ENCODE data around the gene PDIA6.

The PDIA6 gene

GRCh38 chr2:10762651-10763460 lies 49.7 kb downstream of the PDIA6 start:
- DNase-seq: no peak

GRCh38 chr2:10761591-10761990 lies 51.0 kb downstream of the PDIA6 start:
- DNase-seq: no peak

- DNase-seq: no peak
These were observed 51.6 kb downstream of the PDIA6 start for GRCh38 chr2:10760794-10761504.

GRCh38 chr2:10759151-10759714 lies 53.4 kb downstream of the PDIA6 start:
- DNase-seq: no peak

GRCh38 chr2:10757814-10758286 lies 54.7 kb downstream of the PDIA6 start:
- no peak for DNase-seq

- DNase-seq: no peak
These were observed 57.0 kb downstream of the PDIA6 start for GRCh38 chr2:10755621-10756020.

- DNase-seq: no peak
These were observed 58.7 kb downstream of the PDIA6 start for GRCh38 chr2:10753876-10754275.

GRCh38 chr2:10753156-10753555 lies 59.4 kb downstream of the PDIA6 start:
- no peak for DNase-seq

- DNase-seq: no peak
These were observed 60.3 kb downstream of the PDIA6 start for GRCh38 chr2:10752236-10752635.

GRCh38 chr2:10750610-10751009 lies 62.0 kb downstream of the PDIA6 start:
- no peak for DNase-seq

- DNase-seq: no peak
These were observed 69.9 kb downstream of the PDIA6 start for GRCh38 chr2:10742666-10743065.

GRCh38 chr2:10741139-10741538 lies 71.4 kb downstream of the PDIA6 start:
- no peak for DNase-seq

- DNase-seq: no peak
These were observed 72.4 kb downstream of the PDIA6 start for GRCh38 chr2:10740226-10740625.

GRCh38 chr2:10738192-10738591 lies 74.4 kb downstream of the PDIA6 start:
- no peak for DNase-seq

- DNase-seq: no peak
These were observed 78.6 kb downstream of the PDIA6 start for GRCh38 chr2:10733980-10734379.

- DNase-seq: no peak
These were observed 79.0 kb downstream of the PDIA6 start for GRCh38 chr2:10733566-10733925.

All from CD4-positive, alpha-beta T cell treated with Interleukin-4 for 4 hours (primary cell).